B cell (primary cell): Measurements from ENCODE around the gene ASIC1. TPM values are rescaled to one million over a fixed set of nuclear protein-coding genes. Genes with fewer than 3 reads are reported as not detected.

Source experiments
- ATAC-seq: fragments of 200-7000 bp; cut with Tn5 transposase; one replicate; pipeline ENCODE4 v1.10.0; 2021; ENCODE audit warnings: low read depth, mild to moderate bottlenecking, moderate number of reproducible peaks, moderate library complexity
- CTCF ChIA-PET: fragments of 350-600 bp; sonication (Branson Sonifier 250); formaldehyde crosslinking; loops from one replicate; lab custom pipeline; 2021; ENCODE audit warnings: antibody characterized with exemption, inconsistent platforms; lab: Charles Lee
- POLR2A ChIA-PET: fragments of 350-600 bp; sonication (Branson Sonifier 250); formaldehyde crosslinking; loops from one replicate; lab custom pipeline; 2021; ENCODE audit warnings: antibody characterized with exemption; lab: Charles Lee
- DNase-seq: peaks from one replicate; pipeline ENCODE4 v3.0.0; 2013
- H2AFZ ChIP-seq: 2 replicates; pipeline ENCODE4 v1.6.1; 2012; ENCODE audit warnings: mild to moderate bottlenecking, low read depth, low read length; ENCODE audit not compliant: insufficient read depth, poor library complexity, severe bottlenecking
- H3K27ac ChIP-seq, 2 donors: 1 replicate in 1 of 2; 2 replicates in 1 of 2; pipeline ENCODE4 v1.5.1; 2012 to 2013; ENCODE audit warnings: low read length in 2 of 2, mild to moderate bottlenecking in 2 of 2, moderate library complexity in 1 of 2
- H3K27me3 ChIP-seq, 4 experiments: fragments of 200-600 bp in 1 of 4; sonication (generic) in 1 of 4; replicated peaks in 1 of 4; 1 replicate in 2 of 4; 2 replicates in 2 of 4; pipeline versions ENCODE4 v1.6.1 to v1.7.0; 2013 to 2016; ENCODE audit warnings: low read length in 3 of 4, mild to moderate bottlenecking in 2 of 4, mixed read lengths in 1 of 4, moderate library complexity in 1 of 4; ENCODE audit not compliant: insufficient read depth in 4 of 4, control insufficient read depth in 3 of 4; ENCODE audit errors: control extremely low read depth in 1 of 4
- H3K36me3 ChIP-seq, 2 experiments: replicated peaks in 1 of 2; 1 replicate in 1 of 2; 2 replicates in 1 of 2; pipeline versions ENCODE4 v1.6.1 to v1.7.1; 2013; ENCODE audit warnings: low read length in 1 of 2; ENCODE audit not compliant: insufficient read depth in 2 of 2, control insufficient read depth in 1 of 2; ENCODE audit errors: control extremely low read depth in 1 of 2, extremely low read depth in 1 of 2
- H3K4me1 ChIP-seq, 2 donors: fragments of 200-600 bp in 1 of 2; sonication (generic) in 1 of 2; 1 replicate in 1 of 2; 2 replicates in 1 of 2; pipeline versions ENCODE4 v1.5.1 to v1.6.1; 2013 to 2017; ENCODE audit warnings: low read length in 2 of 2; ENCODE audit not compliant: control insufficient read depth in 2 of 2, insufficient read depth in 2 of 2
- H3K4me2 ChIP-seq: replicated peaks from 2 replicates; pipeline ENCODE3; 2012; ENCODE audit warnings: mild to moderate bottlenecking, low read depth, low read length; ENCODE audit not compliant: poor library complexity, severe bottlenecking
- H3K4me3 ChIP-seq, 5 experiments: fragments of 200-600 bp in 1 of 5; sonication (generic) in 1 of 5; 1 replicate in 3 of 5; 2 replicates in 2 of 5; pipeline versions ENCODE4 v1.5.1 to v1.7.0; 2011 to 2016; ENCODE audit warnings: low read length in 4 of 5, mild to moderate bottlenecking in 4 of 5, low read depth in 2 of 5, control low read depth in 1 of 5, moderate library complexity in 1 of 5; ENCODE audit not compliant: insufficient read depth in 1 of 5; ENCODE audit errors: control extremely low read depth in 1 of 5, extremely low read depth in 1 of 5
- H3K79me2 ChIP-seq: fragments of 200-600 bp; sonication (generic); one replicate; pipeline ENCODE4 v1.6.0; 2016; ENCODE audit warnings: low read length; ENCODE audit not compliant: control insufficient read depth, insufficient read depth
- H3K9ac ChIP-seq: fragments of 200-600 bp; sonication (generic); 2 replicates; pipeline ENCODE4 v1.6.1; 2017; ENCODE audit warnings: mild to moderate bottlenecking, low read length, moderate library complexity
- H3K9me3 ChIP-seq, 3 donors: one replicate each; pipeline versions ENCODE4 v1.6.1 to v1.7.1; 2013; ENCODE audit warnings: low read length in 2 of 3; ENCODE audit not compliant: control insufficient read depth in 2 of 3, insufficient read depth in 1 of 3; ENCODE audit errors: control extremely low read depth in 1 of 3
- H4K20me1 ChIP-seq: 2 replicates; pipeline ENCODE4 v1.6.0; 2012; ENCODE audit warnings: mild to moderate bottlenecking, low read length; ENCODE audit not compliant: insufficient read depth, control insufficient read depth, poor library complexity, severe bottlenecking
- H3K27ac Mint-ChIP-seq: one replicate; pipeline ENCODE4 v1.8.0; 2021; ENCODE audit warnings: mixed read lengths
- H3K27me3 Mint-ChIP-seq: one replicate; pipeline ENCODE4 v1.8.0; 2021; ENCODE audit warnings: mixed read lengths
- H3K4me1 Mint-ChIP-seq: one replicate; pipeline ENCODE4 v1.8.0; 2021; ENCODE audit warnings: mixed read lengths
- H3K4me3 Mint-ChIP-seq: one replicate; pipeline ENCODE4 v1.8.0; 2021; ENCODE audit warnings: mixed read lengths
- H3K9me3 Mint-ChIP-seq: one replicate; pipeline ENCODE4 v1.8.0; 2022; ENCODE audit warnings: mixed read lengths; ENCODE audit not compliant: insufficient read depth
- CTCF ChIP-seq: fragments of 200-600 bp; IDR thresholded peaks from one replicate; pipeline ENCODE4 v1.8.0; 2022; ENCODE audit warnings: antibody characterized with exemption, mild to moderate bottlenecking
- EZH2 ChIP-seq: IDR thresholded peaks from 2 replicates; pipeline ENCODE4 v1.6.1; 2012; ENCODE audit warnings: borderline replicate concordance, low read depth, mild to moderate bottlenecking, moderate library complexity, low read length; ENCODE audit not compliant: insufficient read depth, poor library complexity, severe bottlenecking
- WGBS: methylation state at CpG from one replicate; pipeline ENCODE4 v1.1.5; 2013; ENCODE audit warnings: missing lambda C conversion rate; ENCODE audit not compliant: insufficient coverage; 5-methylcytosine and 5-hydroxymethylcytosine counted together
- intact Hi-C: fragments of 100-400 bp; cut with micrococcal nuclease; formaldehyde crosslinking; loops from one replicate; pipeline ENCODE4 v1.10.0; 2022
- polyA plus RNA-seq: library from polyadenylated mRNA; depleted of rRNA; stranded (reverse); fragments of >200 nt; gene quantifications from 2 replicates; pipeline ENCODE4 v1.2.3, GENCODE V29; 2012
- total RNA-seq, 2 donors: library from RNA; stranded (reverse); fragments of 120-200 nt in 1 of 2; gene quantifications; 1 replicate in 1 of 2; 2 replicates in 1 of 2; pipeline versions ENCODE4 v1.2.3 to v1.2.4, GENCODE V29; 2013 to 2022

ASIC1 gene
- total and polyA plus RNA-seq, 2 donors (not counting 1 experiment from before 2014, with no cell fraction given) = not detected

- no peaks in the 10 kb centered on the region for H3K4me1 ChIP-seq
- 71% methylated on average over 2 of the region's 6 CpGs for WGBS
- no peaks in the 10 kb centered on the region for H3K9me3 ChIP-seq
- H3K79me2 ChIP-seq = no peaks in the 10 kb centered on the region
- H3K4me1 Mint-ChIP-seq = no peaks in the 10 kb centered on the region
- no peak for DNase-seq
- no peak for TF ChIP-seq EZH2
- no peak for TF ChIP-seq CTCF
- H2AFZ ChIP-seq = no peak overlapping the region
- H3K4me2 ChIP-seq = no peak overlapping the region
- H4K20me1 ChIP-seq = no peaks in the 10 kb centered on the region
- ChIA-PET POLR2A (no interaction called here), CTCF (interaction anchor here (1.5 to 1.6 kb wide), 2 partner anchors 10 to 24 kb away, joined by 3 to 4 read pairs; no protein-coding TSS in a partner anchor)
- H3K9me3 Mint-ChIP-seq = no peaks in the 10 kb centered on the region
- no peaks in the 10 kb centered on the region for H3K27me3 Mint-ChIP-seq
- H3K27ac Mint-ChIP-seq = no peak overlapping the region
- H3K4me3 ChIP-seq = no peak overlapping the region
- no peak overlapping the region for H3K9ac ChIP-seq
- H3K27ac ChIP-seq = no peak overlapping the region
- intact Hi-C loops = no loop called here
- H3K27me3 ChIP-seq = peaks cover 0 to 5% (median 0%) of the 10 kb centered on the region in 4 experiments
- ATAC-seq = no peak
- no peak overlapping the region for H3K4me3 Mint-ChIP-seq
- no peaks in the 10 kb centered on the region for H3K36me3 ChIP-seq
These were observed 13.5 kb upstream of the ASIC1 start for GRCh38 chr12:50043854-50044253.

GRCh38 chr12:50047693-50048250 lies 9.6 kb upstream of the ASIC1 start:
- H3K27me3 ChIP-seq = peaks cover 0 to 32% (median 21%) of the 10 kb centered on the region in 4 experiments
- H3K27ac ChIP-seq = no peak overlapping the region
- no peaks in the 10 kb centered on the region for H3K9me3 ChIP-seq
- H3K4me2 ChIP-seq = no peak overlapping the region
- Mint-ChIP-seq H3K4me3 (no peak overlapping the region), H3K9me3 (no peaks in the 10 kb centered on the region), H3K4me1 (peaks cover 4% of the 10 kb centered on the region), H3K27me3 (peaks cover 32% of the 10 kb centered on the region), H3K27ac (no peak overlapping the region)
- no peaks in the 10 kb centered on the region for H3K36me3 ChIP-seq
- ATAC-seq = no peak
- POLR2A ChIA-PET = no interaction called here
- H2AFZ ChIP-seq = no peak overlapping the region
- H4K20me1 ChIP-seq = no peaks in the 10 kb centered on the region
- no peaks in the 10 kb centered on the region for H3K79me2 ChIP-seq
- H3K9ac ChIP-seq = no peak overlapping the region
- CTCF ChIA-PET = interaction anchor here (0.7 to 2.3 kb wide), 3 partner anchors 9 to 81 kb away, joined by 3 to 7 read pairs (median 4); no protein-coding TSS in a partner anchor
- 67% methylated on average over 1 of the region's 7 CpGs for WGBS
- no peak for TF ChIP-seq EZH2
- TF ChIP-seq CTCF = no peak
- H3K4me3 ChIP-seq = no peak overlapping the region
- H3K4me1 ChIP-seq = peaks cover 0 to 3% of the 10 kb centered on the region in 2 donors
- intact Hi-C loops = no loop called here
- no peak for DNase-seq
